Mucosa of gallbladder (tissue), 1 donor: ENCODE results near the gene KDM3A. TPM values are rescaled to one million over a fixed set of nuclear protein-coding genes. Genes with fewer than 3 reads are reported as not detected.
A peak's percentile ranks its signal among the peaks of the same experiment; 100 is the strongest.

Source experiments
- DNase-seq: peaks from one replicate; pipeline ENCODE4 v3.0.0-alpha.2; 2020; ENCODE audit warnings: low spot score
- total RNA-seq: library from RNA; stranded (reverse); gene quantifications from one replicate; pipeline ENCODE4 v1.2.1, GENCODE V29; 2021
- donor health status: DM: no; HTN: no; CAD: no.

The KDM3A gene, protein sequence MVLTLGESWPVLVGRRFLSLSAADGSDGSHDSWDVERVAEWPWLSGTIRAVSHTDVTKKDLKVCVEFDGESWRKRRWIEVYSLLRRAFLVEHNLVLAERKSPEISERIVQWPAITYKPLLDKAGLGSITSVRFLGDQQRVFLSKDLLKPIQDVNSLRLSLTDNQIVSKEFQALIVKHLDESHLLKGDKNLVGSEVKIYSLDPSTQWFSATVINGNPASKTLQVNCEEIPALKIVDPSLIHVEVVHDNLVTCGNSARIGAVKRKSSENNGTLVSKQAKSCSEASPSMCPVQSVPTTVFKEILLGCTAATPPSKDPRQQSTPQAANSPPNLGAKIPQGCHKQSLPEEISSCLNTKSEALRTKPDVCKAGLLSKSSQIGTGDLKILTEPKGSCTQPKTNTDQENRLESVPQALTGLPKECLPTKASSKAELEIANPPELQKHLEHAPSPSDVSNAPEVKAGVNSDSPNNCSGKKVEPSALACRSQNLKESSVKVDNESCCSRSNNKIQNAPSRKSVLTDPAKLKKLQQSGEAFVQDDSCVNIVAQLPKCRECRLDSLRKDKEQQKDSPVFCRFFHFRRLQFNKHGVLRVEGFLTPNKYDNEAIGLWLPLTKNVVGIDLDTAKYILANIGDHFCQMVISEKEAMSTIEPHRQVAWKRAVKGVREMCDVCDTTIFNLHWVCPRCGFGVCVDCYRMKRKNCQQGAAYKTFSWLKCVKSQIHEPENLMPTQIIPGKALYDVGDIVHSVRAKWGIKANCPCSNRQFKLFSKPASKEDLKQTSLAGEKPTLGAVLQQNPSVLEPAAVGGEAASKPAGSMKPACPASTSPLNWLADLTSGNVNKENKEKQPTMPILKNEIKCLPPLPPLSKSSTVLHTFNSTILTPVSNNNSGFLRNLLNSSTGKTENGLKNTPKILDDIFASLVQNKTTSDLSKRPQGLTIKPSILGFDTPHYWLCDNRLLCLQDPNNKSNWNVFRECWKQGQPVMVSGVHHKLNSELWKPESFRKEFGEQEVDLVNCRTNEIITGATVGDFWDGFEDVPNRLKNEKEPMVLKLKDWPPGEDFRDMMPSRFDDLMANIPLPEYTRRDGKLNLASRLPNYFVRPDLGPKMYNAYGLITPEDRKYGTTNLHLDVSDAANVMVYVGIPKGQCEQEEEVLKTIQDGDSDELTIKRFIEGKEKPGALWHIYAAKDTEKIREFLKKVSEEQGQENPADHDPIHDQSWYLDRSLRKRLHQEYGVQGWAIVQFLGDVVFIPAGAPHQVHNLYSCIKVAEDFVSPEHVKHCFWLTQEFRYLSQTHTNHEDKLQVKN (N-terminal part only)
- 87.4 TPM for total RNA-seq

DNA sequence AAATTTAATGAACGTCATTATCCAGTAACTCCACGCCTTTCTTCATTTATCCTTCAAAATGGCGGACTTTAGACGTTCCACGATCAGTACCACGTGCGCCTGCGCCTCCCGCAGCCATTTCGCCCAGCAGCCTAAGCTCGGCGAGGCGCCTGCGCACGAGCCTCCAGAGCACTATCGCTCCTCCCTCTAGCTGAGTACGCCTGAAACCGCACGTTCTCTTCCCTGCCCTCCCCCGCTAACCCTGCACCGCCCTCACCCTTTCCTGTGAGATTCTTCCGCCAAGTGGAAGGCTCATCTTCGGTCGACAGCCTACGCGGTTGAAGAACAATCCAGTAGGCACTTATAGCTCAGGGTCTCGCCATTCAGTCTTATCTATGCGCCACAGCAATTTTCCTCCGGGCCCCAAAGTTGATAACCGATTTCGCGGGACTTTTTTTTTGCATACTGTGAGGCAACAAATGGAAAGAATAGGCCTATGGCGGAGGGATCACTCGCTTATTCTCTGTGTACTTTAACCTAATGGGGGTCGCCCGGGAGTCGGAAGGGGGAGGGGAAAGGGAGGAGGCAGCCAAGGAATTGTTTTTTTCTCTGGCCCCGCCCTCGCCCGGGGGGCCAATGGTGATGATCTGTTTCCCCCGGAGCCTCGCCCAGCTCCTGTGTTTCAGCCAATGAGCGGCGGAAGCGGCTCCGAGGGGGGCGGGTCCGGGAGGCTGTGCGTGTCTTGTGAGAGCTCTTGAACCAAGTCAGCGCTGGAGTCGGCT is at the start of gene KDM3A:
Gene KDM3A (plus strand): TSS at position 741 of the 761 bp plus-strand sequence. CDS start 677 bp downstream, outside the sequence.
- peak; percentile 100 for DNase-seq

DNA sequence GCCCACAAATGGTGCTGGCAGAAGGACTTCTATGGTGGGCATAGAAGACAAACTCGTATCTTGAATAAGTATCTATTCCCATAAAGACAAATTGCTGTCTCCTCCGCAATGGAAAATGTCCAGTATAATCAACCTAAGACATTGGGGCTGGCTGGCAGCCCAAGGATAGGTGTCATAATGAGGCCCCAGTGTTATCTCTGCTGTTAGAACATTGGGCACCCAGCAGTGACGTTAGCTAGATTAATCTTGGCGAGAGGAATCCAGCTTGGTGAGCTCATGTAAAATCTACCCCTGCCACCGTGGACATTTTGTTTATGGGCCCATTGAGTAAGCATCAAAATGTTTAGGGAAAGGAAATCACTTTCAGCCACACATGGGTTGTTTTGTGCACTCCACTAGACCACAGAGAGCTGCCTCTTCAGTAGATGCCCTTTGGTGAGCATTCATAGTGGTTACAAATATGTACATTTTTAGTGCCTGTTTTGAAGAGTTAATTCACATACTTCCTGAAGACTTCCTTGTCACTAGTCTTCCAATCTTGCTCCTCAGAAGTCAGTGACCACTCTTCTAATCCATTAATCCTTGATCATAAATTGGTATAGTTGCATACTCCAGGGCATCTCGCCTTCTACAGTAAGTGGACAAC is 48.2 kb upstream of the KDM3A start:
- no peak for DNase-seq

DNA sequence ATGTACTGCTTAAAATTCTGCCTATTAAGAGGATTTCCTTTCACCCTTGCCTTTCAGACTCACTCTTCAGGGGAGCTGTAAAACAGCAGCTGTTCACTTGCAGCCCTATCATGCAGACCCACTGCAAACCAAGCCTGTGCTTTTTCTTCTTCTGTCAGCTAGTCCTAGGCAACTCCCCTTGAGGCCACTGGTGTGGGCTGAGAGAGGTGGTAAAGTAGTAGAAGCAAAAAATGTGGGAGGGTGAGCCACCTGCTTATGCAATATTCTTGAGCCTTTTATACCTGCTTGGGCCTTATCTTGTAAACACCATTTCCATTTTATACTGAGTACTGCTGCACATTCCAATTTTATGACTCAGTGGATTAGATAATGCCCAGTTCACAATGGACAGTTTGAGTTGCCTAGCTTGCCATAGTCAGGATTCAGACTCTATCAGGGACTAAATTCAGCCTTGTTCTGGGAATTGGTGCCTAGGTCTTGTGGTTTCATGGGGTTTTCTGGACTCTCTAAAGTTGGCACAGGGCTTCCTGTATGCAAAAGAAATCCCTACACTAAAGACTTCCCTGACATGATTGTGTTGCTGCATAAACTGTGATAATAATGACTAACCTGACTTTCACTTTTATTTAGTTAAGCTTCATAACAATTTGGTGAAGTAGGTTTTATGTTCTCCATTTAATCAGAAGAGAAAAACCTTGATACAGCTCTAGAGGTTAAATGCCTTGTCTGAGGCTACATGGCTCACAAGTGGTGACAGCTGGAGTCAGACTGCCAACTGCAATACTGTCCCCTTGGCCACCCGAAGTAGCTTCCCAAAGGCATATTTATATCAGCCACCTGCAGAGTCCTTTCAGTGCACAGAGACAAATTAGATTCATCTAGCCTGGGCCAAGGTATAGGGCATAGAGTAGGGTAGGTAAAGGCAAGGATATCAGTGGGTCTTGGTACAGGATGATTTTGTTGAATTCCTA is 47.4 kb upstream of the KDM3A start:
- peak; percentile 30 for DNase-seq

DNA sequence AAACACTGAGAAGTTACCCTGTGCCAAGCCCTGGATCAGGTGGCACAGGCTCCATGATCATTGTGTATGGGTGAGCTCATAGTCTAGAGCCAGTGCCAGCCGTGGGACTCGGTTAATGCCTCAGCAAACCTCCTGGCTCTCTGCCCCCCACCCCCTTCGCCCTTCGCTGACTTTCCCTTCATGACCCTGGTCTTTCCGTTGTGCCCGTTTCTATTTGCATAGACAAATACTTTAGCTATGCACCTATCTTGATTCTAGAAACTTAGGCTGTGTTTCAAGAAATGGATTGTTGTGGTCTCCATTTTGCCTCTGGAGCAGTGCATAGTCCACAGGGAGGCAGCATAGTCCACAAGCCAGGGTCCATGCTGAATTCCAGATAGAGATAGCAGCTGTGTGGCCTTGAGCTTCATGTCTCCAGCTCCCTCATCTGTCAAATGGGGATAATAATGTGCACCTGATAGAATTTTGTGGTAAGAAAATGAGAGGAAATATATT is 44.8 kb upstream of the KDM3A start:
- peak; percentile 74 for DNase-seq

DNA sequence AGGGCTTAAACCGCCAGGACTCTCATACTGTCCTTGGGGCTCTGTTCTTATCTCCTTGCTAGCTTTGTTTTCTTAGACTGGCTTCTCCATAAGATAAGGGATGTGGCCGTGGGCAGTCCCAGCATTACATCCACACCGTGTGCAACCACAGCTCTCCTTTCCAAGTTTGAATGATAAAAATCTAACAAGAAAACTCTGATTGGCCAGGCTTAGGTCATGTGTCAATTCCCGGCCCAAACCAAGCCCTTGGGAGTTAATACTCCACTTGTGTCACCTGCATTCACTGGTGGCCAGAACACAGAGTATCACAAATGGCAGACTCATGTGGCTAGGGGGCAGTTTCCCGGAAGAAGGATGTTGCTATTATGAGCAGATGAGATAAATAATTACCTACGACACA is 43.2 kb upstream of the KDM3A start:
- DNase-seq, result peak; percentile 32

DNA sequence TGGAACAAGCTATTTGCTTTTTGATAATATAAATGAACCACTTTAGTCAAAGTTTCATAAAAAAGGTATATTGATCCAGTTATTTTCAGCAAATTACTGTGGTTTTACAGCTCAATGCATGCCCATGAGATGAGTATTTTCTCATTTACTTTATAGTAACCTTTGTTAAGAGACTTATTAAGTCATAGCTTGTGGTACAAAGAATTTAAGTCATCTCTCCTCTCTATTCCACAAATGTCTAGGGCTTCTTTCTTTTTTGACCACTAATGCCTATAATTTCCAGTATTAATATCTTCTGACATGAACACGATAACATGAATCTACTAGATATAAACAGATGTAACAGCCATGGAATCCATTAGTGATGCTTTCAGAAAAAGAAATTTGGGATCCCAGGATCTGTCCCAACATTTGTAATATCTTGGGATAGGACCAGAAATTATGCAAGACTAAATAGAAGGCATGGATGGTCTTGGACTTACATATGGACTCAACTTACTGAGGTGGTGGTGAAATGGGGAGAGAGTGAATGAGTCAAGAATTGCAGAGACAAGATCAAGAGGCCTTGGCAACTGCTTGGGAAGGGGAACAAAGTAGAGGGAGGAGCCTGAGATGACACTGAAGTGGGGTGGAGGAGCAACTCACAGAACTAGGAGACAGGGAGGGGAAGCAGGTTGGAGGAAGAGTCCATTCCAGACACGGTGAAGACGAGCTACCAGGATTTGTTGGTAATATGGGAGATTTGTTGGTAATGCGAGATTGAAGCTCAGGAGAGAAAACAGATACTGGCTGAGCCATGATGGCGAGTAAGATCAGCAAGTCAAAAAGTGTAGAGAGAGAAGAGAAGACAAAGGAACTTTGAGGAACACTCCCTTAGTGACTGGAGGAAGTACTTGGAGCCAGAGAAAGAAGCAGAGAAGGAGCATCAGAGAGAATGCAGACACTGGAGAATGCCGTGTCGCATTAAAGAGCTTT is 42.4 kb upstream of the KDM3A start:
- no peak for DNase-seq

DNA sequence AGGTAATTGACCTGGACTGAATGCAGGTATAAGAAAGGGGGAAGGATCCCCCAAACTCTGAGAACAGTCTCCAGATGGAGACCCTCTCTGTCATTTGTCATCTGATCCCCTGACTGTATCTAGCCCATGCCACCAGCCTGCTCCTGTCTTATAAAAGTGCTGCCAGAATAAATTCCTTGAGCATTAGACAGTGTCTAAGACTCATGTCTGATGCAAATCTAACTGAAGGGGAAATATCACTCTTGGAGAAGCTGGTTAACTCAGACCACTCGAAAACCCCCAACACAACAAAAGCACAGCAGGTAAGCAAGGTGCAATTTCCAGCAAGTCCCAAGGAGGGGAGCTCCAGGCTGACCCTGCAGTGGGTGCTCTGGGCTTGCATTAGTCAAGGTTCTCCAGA is 40.9 kb upstream of the KDM3A start:
- DNase-seq, result no peak

DNA sequence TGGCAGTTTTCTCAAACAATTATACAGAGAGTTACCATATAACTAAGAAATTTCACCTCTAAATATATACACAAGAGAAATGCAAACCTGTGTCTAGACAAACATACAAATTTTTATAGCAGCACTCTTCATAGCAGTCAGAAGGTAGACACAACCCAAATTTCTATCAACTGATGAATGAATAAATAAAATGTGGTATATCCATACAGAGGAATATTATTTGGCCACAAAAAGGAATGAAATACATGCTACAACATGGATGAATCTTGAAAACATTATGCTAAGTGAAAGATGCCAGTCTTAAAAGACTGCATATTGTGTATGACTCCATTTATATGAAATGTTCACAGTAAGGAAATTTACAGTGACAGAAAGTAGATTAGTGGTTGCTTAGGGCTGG is 30.6 kb upstream of the KDM3A start:
- DNase-seq, result no peak

DNA sequence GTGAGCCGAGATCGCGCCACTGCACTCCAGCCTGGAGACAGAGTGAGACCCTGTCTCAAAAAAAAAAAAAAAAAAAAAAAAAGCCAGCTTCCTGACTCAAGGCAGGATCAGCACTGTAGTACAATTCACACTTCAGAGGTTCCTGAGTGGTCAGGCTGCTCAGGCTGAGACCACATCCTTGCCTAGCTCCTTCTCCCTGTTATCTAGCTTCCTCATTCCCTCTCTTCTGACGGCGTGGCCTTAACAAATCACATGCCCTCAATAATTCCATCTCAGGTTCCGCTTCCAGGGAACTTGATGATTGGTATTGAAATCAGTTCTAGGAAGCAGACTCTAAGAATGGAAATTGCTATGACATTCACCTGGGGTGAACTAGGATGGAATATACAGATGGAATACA is 29.8 kb upstream of the KDM3A start:
- DNase-seq, result no peak

DNA sequence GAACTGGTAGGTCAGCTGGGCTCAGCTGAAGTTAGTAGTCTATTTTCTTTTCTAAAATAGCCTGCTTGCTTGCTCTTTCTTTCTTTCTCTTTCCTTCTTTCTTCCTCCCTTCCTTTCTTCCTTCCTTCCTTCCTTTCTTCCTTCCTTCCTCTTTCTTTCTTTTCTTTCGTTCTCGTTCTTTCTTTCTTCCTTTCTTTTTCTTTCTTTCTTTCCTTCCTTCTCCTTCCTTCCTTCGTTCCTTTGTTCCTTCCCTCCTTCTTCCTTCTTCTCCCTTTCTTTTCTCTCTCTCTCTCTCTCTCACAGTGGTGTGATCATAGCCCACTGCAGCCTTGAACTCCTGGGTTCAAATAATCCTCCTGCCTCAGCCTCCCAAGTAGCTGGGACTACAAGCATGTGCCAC is 29.2 kb upstream of the KDM3A start:
- DNase-seq, result no peak

DNA sequence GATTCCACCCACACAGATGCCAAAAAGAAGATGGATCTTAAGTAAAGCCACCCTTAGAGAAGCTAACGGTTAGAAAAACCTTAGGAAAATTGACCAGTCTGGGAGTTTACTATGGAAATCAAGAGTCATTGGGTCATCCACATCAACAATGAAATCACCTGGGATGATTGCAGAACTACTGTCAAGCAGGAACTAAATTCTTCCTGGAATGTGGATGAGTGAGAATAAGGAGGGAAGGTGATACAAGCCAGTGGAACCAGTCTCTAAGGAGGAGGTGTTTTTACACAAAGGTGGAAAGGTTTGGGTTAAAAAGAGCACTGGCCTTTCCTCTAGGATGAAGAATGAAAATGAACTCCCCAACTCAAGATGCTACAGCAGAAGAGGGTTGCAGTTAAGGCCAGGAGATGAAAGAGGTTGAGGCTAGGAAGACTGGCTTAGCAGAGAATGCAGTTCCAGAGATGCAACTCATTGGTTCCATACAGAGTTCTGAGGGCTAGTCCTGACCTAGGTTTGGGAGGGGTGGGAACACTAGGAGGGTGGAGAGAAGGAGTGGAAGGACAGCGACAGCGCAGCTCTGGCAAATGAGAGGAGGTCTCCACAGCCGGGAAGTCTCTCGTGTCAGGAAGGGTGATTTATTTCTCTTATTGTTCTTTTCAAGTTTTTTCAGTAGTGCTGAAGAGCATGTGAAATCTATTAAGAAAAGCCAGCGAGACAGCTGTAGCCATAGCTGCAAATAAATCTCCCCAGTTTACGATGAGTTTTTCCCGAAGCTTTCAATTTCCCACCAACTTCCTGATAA is 27.7 kb upstream of the KDM3A start:
- no peak for DNase-seq

DNA sequence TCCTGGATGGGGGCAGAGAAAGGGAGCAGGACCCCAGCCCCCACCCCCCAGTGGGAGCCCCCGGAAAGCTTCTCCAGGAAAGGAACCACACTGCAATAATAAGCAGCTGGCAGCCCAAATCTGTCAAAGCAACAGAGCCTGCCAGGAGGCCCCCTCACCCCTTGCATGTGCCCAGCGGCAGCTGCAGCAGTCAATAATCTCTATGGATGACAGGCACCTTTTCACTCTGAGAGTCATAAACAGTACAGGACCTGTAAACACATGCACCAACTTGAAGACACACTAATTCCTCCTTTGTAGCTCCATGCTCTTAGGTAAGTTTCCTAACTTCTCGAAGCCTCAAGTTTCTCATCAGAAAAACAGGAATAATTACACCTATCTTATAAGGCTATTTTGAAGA is 26.2 kb upstream of the KDM3A start:
- no peak for DNase-seq

DNA sequence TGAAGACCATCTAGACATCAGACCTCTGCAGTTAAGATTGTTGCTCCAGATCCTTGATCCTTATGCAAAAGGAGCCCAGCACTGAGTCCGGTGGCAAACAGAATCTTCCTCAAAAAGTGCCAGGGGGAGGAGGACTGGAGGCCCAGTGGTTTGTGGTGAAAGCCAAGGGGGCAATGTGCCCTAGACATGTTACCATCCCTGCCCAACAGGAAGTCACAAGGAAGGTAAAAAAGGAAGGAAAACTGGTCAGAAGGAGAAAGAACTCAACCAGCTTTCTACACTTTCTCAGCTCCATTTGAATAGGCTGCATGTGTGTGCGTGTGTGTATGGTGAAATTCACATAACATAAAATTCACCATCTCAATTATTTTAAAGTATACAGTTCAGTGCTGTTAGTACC is 25.0 kb upstream of the KDM3A start:
- DNase-seq, result no peak

DNA sequence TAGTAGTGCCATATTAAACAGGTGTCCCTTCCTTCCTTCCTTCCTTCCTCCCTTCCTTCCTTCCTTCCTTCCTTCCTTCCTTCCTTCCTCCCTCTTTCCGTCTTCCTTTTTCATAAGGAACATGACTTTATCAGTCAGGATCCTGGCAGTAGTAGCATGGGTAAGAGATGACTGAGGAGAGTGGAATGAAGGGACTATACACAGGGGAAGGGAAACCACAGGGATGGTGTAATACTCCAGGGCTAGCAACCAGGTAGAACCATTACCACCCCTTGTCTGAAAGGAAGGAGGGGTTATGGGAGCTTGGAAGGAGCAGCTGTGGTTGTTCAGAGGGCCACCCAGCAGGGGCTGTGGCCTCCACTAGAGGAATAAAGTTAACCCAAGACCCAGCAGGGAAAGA is 23.2 kb upstream of the KDM3A start:
- DNase-seq, result no peak

DNA sequence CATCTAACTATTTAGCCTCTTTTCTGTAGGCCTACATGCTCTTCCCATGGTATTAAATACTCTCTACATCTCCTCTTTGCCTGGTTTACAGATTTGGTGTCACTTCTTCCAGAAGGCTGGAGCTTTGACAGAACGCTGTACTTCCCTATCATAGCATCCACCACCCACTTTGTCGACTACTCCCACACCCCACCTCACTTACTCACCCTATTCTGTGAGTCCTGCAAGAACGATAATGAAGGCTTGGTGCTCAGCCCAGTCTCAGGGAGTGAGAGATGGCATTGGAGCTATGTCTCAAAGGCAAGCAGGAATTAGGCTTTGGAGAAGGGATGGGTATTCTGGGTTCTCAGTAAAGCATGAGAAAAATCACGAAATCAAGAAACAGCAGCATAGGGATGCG is 20.3 kb upstream of the KDM3A start:
- no peak for DNase-seq

DNA sequence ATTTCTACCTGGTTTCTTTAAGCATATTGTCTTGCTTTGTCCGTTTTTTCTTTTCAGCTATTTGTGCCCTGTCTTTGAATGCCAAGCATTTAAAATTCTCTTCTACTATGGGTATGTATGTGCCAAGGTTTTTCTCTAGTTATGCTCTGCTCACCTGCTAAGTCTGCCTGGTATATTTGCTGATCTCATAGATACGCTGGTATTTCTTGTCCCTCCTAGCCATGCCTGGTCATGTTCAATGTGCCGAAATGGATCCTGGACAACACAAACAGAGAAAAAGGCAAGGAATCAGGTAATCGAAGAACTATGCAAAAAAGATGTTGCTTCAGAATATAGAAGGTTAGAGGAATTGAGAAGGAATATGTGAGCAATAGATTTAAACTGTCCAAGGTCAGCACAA is 14.9 kb upstream of the KDM3A start:
- DNase-seq, result no peak

DNA sequence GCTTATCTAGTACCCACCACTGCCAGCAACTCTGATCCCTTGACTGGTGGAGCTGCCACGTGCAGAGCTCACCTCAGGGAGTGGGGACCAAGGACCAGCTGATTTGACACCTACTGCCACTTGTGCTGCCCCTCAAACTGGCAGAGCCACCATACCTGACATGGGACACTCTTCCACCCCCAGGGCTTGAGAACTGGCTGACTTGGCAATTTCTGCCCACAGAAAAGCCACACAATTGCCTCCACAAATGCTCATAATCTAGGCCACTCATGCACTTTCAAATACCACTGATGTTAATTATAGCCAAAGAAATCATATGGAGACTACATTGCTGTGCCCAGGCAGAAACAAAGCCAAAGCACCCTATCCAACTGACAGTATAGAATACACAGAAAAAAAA is 11.8 kb upstream of the KDM3A start:
- DNase-seq, result no peak
